GM19025 (cell line): ENCODE data around the gene CIB2.
A peak's percentile ranks its signal among the peaks of the same experiment; 100 is the strongest.

ENCODE experiments used
- ATAC-seq: cut with Tn5 transposase; IDR thresholded peaks from one replicate; pipeline ENCODE4 v1.9.1; 2021; ENCODE audit warnings: mild to moderate bottlenecking, low read depth, moderate library complexity; ENCODE audit not compliant: unreplicated experiment

Gene CIB2

DNA sequence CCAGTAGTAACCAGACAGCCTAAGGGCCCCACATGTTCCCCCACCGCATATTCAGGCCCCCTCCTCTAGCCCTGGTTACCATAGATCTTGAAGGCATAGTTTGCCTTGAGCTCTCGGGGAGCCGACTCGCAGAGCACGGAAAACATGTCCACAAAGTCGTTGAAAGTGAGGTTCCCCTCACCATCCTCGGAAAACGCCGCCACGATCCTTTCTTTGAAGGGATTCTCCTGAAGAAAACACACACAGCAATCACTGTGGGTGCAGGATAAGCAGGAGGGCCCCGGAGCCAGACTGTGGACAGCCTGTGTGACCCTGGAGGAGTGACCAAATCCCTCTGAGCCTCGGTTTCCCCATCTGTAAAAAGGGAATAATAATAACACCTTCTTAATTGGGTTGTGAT, 22.1 kb downstream of the CIB2 start:
- no peak for ATAC-seq

DNA sequence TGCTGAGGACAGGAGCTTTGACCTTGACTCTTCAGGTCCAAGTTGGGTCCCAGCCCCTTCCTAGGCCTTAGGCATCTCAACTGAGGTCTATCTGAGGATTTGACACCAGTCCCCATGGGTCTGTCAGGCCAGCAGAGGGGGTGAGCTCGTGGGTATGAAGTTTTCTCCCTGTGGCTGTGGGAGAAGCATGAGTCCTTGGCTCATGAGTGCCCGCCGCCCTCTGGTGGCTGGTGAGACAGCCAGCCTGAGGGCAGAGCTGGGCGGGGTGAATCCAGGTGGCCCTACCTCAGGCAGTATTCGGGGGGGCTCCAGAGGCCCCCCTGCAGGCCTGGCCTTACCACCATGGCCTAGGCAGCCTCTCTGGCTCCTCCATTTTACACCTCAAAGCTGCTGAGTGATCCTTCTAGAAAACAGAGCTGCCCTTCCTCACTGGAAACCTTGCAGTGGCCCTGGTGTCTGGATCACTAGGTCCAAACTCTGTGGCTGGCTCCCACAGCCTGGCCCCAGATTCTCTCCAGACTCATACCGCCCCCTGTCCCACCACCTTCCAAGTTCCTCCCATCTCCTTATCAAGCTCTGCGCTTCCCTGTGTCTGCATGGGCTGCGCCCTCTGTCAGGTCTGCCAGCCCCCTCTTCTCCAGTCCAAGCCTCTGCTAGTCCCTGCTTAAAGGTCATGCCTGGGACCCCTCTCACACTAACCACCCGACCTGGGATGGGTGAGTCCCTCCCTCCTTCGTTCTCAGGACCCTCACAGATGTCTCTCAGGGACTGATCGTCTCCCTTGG, 22.8 kb downstream of the CIB2 start:
- ATAC-seq, result no peak

DNA sequence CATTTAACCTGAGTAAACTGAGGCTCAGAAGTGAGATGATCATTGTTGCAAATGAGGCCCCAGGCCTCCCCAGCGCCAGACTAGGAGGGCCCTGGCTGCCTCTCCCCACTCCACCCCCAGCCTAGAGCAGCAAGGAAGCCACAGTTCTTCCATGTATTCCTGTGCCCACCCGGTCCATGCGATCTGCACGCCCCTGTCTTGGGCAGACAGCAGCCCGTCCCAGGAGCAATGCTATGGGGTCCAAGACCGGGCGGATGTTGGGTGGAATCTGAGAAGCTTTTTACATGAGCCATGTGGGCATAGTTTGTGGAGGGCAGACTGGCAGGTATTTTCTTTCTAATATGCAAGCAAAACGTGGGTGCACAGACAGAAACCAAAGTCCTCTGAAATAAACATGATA, 23.8 kb downstream of the CIB2 start:
- ATAC-seq, result no peak

DNA sequence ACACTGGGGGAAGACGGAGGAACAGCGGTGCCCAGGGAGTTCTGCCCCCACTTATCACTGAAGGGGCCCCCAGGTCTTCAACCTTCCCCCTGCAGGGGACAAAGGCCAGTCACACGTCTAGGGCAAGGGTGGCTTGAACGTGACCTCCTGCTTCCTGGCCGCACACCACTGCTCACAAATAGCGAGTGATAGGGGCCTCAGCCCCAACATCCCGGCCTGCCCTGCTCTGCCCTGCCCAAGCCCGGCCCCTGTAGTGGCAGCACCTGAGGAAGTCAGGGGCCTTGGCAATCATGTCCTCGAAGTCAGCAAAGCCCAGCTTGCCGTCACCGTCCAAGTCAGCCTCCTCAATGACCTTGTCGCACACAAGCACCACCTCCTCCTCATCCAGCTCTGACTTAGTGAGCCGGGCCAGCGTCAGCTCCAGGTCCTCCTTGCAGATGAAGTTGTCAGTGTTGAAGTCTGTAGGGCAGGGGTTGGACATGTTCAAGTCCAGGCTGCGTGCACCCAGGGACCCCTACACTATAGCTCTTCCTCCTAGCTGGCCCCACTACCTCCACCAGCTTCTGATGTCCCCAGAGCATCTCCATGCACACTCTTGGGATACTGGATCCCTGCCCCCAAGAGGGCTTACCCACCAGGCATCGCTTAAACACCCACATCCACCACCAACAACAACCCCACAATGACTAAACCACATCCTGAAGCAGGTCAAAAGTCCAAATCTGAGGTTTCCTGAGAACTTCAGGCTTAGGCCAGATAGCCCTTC, 25.6 kb downstream of the CIB2 start:
- ATAC-seq, result no peak

DNA sequence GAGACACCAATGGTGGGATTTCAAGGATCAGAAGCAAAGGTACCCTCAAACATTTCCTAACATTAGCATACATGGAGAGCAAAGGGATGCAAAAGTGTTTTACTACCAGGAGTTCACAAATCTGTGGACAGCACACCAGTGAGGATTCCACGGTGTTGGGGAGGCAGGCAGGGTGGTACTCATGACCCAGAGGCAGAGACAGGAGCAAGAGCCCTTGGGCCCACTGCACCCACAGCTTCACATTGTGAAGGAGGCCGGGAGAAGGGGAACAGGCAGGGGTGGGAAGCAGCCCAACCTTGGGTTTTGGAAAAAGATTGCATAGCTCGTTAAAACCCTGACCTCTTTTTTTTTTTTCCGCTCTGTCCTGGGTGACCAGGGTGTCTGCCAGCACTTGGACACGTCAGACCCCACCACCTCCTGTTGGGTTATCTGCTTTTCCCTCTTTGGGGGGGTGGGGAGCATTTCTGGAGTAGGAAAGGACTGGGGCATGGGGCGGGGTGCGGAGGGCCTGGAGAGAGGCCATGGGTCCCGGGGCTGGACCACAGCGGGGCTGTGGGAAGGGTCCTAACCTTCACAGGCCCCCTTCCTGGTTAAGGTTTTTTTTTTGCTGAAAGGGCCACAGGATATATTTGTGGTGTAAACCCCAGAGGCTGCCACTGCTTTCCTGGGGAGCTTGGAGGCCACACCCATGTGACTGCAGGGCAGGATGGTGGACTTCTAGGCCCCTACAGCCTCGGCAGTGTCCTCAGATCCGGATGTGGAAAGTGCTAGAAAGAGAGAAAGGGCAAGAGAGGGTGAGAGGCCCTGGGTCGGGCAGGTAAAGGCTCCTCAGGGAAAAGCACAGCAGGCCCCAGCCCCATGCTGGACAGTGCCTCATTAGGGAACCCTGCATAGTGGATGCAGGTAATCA, 26.4 kb downstream of the CIB2 start:
- no peak for ATAC-seq

DNA sequence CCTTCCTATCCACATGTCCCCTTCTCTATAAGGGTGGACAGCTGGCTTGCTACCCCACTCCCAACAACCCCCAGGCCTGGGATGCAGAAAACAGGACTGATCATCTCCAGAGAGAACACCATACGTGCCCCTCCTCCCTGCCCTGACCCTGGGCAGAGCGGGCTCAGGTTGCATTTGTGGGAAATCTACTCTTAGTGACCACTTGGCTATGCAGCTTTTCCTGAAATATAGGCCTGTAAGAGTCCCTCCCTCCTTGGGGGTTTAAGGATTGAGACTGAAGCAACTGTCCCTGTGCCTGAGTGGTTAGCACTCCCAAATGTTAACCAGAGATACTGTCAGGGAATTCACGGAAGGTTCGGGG, 27.1 kb downstream of the CIB2 start:
- peak; percentile 16 for ATAC-seq

DNA sequence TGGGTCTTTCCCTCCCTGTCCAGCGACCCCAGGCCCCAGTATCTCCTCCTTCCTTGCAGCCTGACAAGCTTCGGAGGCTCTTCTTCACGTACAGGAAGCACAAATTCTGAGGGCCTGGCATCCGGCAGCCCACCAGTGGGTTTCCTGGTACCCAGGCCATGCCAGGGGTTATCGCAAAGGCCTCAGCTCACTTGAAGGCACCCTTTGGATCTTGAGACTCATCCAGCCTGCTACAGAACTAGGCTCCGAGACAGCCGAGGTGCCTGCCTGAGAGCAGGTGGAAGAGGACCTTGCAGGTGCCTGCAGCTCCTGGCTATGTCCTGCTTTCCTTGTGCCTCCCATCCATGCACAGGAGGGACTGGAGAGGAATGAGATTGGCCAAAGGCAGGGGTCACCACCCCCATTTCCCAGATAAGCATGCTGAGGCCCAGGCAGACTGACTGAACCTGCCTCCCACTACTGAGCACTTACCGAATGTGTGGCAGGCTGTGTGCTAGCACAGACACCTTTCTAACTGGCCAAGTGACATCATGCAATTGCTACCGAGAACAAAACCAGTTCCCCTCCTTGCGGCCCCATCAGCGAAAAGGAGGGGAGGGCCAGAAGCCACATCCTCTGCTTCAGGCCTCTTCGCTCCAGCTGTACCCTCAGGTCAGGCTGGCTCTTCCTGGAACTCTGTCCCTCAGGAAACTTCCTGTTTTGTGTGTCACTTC, 27.7 kb downstream of the CIB2 start:
- ATAC-seq, result peak; percentile 67

DNA sequence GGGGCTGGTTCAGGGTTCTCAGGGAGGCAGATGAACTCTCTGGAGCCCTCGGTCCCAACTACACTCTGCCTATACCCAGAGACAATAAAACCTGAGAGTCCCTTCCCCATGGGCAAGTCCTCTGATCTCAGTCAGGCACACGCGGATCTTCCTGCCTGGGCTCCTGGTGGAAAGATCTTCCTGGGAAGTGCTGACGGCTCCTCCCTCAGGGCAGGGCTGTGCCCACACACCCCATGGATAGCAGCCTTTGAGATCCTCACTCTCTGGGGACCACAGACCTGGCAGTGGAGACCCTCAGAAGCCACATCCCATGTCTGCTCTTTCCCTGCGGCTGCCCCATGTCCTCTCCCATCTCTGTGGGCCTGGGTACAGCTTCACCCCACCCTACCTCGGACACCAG, 28.5 kb downstream of the CIB2 start:
- no peak for ATAC-seq

DNA sequence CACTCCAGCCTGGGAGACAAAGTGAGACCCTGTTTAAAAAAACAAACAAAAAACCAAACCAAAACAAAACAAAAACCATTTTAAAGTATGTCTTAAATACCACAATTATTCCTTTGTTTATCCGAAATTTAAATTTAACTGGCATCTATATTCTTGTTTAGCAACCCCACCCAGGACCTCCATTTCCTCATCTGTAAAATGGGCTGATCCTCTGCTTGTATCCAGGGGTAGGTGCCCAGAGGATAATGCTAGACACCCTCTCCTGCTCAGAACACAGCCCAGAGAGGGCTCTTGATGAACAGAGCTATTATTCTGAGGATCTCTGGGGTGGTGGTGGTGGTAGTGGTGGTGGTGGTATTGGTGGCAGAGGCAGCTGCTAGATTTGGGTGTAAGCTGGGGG, 29.0 kb downstream of the CIB2 start:
- ATAC-seq, result no peak

DNA sequence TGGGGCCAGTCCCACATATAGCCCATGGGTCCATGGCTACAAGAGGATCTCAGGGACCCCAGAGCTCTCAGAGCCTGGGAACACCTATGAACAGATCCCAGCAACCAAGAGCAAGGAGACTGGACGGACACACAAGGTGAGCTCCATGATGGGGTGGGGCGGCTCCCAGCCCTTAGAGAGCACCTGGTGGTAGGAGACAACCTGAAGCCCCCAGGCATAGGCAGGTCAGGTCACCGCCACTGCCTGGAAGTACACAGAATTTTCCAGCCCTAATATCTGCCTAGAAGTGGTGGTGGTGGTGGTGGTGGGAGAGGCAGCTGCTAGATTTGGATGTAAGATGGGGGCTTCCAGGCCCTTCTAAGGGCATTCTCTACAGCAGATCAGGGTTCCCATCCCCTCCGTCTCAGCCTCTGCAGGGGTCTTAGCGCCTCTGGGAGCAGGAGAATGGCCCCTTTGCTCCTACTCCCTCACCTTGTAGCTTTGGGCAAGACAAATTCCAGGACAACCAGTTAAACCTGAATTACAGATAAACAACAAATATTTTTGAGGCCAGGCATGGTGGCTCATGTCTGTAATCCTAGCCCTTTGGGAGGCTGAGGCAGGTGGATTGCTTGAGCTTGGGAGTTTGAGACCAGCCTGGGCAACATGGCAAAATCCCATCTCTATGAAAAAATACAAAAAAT, 29.7 kb downstream of the CIB2 start:
- no peak for ATAC-seq

DNA sequence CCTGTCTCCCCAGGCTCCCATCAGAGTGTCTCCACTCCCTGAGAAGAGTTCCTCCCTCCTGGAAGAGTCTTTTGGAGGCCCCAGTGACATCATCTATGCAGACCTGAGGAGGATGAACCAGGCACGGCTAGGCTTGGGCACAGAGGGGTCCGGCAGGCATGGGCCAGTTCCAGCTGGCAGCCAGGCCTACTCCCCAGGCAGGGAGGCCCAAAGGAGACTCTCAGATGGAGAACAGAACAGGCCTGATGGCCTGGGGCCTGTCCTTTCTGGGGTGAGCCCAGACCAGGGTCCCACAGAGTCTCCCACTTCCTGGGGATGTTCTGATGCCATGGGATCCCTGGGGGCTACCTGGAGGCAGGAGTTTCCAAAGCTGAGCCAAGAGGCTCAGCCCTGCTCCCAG, 30.4 kb downstream of the CIB2 start:
- no peak for ATAC-seq

DNA sequence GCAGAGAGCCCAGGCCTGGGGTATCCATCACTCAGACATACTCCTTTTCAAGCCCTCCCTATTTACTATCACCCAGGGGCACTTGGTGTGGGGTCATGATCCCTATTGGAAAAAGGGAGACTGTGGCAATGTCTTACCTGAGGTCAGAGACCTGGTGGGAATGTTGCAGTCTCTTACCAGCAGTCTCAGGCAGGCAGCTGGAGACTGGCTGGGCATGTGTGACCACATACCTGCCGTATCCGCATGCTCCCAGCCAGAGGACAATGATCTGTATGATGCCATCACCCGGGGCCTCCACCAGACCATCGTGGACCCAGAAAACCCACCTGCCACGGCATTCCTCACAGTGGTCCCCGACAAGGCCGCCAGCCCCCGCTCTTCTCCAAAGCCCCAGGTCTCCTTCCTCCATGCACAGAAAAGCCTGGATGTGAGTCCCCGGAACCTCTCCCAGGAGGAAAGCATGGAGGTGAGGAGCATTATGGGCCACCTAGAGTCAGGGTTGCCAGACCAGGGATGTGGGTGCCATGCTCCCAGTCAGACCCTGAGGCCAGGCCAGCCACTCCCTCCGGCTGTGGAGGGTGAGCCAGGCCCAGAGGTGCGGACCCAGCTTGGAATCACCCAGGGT, 33.0 kb downstream of the CIB2 start:
- no peak for ATAC-seq

DNA sequence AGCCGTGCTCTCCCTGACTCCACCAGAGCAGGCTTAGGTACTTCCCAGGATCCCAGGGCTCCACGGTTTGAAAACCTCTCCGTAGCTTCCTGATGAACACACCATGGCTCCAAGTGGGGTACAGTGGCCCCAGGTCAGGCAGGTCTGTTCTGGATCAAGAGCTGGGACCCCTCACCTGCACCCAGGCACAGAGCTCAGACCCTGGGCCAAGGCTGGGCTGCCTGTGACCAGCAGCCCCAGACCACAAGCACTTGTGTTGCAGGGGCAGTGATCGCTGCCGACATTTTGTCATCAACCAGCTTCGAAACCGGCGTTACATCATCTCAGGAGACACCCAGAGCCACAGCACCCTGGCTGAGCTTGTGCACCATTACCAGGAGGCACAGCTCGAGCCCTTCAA, 33.6 kb downstream of the CIB2 start:
- ATAC-seq, result no peak

DNA sequence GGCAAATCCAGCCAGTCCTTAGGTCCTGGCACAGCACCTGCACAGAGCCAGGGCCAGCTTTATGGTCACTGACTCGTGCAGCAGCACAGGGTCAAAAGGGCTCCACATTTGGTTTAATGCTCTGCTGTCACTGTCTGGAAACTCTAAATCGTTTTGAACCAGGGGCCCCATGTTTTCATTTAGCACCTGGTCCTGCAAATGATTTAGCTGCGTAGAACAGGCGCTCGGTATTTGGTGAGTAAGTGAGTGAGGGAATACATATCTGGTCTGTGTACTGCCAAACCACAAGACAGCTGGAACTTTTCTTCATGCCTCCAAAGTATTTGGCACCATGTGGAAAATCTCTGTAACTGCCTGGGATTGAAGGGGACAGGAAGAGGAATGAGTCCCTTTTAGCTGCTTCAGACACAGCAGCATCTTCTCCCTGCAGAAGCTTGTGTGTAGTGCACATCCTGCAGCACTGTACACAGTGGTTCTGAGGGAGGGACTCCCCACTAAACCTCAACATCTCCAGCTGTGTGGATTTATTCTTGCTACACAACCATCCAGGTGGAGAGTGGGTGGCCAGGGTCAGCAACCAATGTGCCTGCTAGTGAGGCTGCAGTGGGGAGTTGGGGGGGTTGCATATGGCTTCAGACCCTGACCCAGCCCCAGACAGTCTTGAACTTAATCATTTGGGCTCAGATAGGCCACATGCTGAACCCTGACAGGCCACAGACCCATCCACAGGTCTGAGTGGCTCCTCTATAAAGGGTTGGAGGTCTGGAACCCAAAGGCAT, 37.8 kb downstream of the CIB2 start:
- no peak for ATAC-seq

DNA sequence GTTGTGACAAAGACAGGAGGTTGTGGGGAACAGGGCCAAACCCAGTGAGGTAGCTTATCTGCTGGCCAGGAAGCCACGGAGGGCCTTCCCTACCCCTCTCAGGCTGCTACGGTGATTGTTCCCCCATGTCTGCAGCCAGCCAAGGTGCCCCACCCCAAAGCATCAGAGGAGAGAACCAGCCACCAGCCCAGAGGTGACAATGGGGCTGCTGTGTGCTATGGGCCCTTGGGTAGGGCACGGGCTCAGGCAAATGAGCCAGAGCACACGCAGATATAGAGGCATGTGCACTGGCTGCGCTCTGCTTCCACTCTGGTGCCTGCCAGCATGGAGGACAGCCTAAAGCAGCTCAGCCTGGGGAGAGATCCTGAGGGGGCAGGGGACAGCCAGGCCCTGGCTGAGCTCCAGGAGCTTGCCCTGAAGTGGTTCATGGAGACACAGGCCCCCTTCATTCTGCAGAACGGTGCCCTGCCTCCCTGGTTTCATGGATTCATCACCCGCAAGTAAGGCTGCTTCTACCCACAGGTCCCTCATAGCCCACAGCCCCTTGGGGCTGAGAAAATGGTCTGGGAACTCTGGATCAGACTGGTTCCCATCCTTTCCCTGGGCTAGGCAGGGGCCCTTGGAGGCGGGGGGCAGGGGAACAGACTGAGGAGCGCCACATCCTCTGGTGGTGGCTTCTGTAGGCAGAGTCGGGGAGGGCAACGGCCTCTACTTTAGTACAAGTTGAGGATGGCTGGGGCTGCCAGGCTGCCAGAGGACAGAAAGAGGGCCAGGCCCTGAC, 38.8 kb downstream of the CIB2 start, which contains the start of gene SH2D7:
Gene SH2D7 (plus strand): TSS at position 301 of the 781 bp plus-strand sequence. CDS start 24 bp downstream, at position 325.
- ATAC-seq, result no peak

DNA sequence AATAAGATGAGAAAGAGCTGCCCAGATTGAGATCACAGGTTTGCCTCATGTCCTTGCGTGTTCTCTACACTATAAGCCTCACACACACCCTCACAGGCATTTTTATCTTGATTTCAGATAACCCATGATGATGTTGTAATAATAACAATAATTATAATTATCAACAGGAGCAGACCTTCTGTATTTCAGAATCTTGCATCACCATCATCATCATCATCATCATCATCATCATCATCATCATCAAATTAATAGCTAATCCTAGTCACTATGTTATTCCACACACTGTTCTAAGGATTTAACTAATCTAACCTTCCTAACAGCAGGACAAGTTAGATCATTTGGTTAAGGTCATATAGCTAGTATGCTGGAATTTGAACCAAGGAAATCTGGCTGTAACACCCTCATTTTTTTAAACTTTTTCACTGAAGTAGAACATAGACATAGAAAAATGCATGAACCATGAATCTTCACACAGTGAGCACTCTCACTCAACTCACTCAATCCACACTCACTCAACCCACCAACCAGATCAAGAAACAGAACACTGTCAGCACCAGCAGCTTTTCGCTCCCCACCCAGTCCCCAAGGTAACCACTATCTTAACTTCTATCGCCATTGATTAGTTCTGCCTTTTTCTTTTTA, 40.7 kb downstream of the CIB2 start:
- no peak for ATAC-seq

DNA sequence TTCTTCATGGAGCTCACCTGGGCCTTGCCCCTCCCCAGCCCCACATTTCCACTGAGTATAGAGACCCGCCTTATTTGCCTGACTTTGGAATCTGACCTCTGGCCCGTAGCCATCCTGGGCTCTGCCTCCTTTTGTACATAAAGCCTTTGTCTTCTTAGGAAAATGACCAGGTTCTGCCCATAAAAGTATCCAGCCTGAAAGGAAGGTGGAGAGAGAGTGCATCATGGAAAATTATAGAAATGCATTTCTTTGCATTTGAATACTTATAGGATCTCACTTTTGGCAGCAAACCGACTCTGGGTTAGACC, 42.5 kb downstream of the CIB2 start:
- ATAC-seq, result no peak
